SK-N-SH treated with all-trans-retinoic acid at 6 μM for 48 hours (cell line): Measurements from ENCODE around the gene IFNB1.

Experiments used
- ATAC-seq: fragments of 200-7000 bp; cut with Tn5 transposase; 3 replicates; pipeline ENCODE4 v1.9.1; 2020; ENCODE audit warnings: mild to moderate bottlenecking, moderate library complexity
- ARNTL ChIP-seq: fragments of 450-650 bp; formaldehyde crosslinking; IDR thresholded peaks from 2 replicates; pipeline ENCODE4 v1.5.0; 2020; ENCODE audit warnings: low read depth, mild to moderate bottlenecking, moderate library complexity, borderline replicate concordance
- BACH2 ChIP-seq: fragments of 250-450 bp; sonication (Bioruptor Pico); IDR thresholded peaks from 2 replicates; pipeline ENCODE4 v1.9.0; 2021; ENCODE audit warnings: mild to moderate bottlenecking, borderline replicate concordance
- CREB5 ChIP-seq: fragments of 250-450 bp; sonication (Bioruptor Pico); IDR thresholded peaks from 2 replicates; pipeline ENCODE4 v1.5.1; 2020; ENCODE audit warnings: low read depth, mild to moderate bottlenecking, moderate library complexity
- CSDC2 ChIP-seq: fragments of 250-450 bp; sonication (Bioruptor Pico); IDR thresholded peaks from 2 replicates; pipeline ENCODE4 v1.5.0; 2020; ENCODE audit warnings: mild to moderate bottlenecking, moderate library complexity
- ESRRG ChIP-seq: fragments of 250-450 bp; sonication (Bioruptor Pico); IDR thresholded peaks from 2 replicates; pipeline ENCODE4 v1.6.1; 2021; ENCODE audit warnings: mild to moderate bottlenecking
- GLIS3 ChIP-seq: fragments of 250-450 bp; sonication (Bioruptor Pico); IDR thresholded peaks from 2 replicates; pipeline ENCODE4 v1.5.0; 2020; ENCODE audit warnings: mild to moderate bottlenecking, moderate library complexity
- ISL1 ChIP-seq: fragments of 250-450 bp; sonication (Bioruptor Pico); IDR thresholded peaks from 2 replicates; pipeline ENCODE4 v2.1.2; 2022; ENCODE audit warnings: mild to moderate bottlenecking, moderate library complexity
- OSR1 ChIP-seq: fragments of 250-450 bp; sonication (Bioruptor Pico); IDR thresholded peaks from 2 replicates; pipeline ENCODE4 v1.8.0; 2022; ENCODE audit warnings: moderate library complexity, mild to moderate bottlenecking, inconsistent platforms
- PATZ1 ChIP-seq: fragments of 250-450 bp; sonication (Bioruptor Pico); IDR thresholded peaks from 2 replicates; pipeline ENCODE4 v1.8.0; 2020; ENCODE audit warnings: mild to moderate bottlenecking, moderate library complexity, borderline replicate concordance
- PPARA ChIP-seq: fragments of 250-450 bp; sonication (Bioruptor Pico); IDR thresholded peaks from 2 replicates; pipeline ENCODE4 v1.5.0; 2020; ENCODE audit warnings: mild to moderate bottlenecking, borderline replicate concordance
- RARB ChIP-seq: fragments of 250-450 bp; sonication (Bioruptor Pico); IDR thresholded peaks from 2 replicates; pipeline ENCODE4 v1.8.0; 2021; ENCODE audit warnings: mild to moderate bottlenecking, moderate library complexity
- SNAI2 ChIP-seq: fragments of 250-450 bp; sonication (Bioruptor Pico); IDR thresholded peaks from 2 replicates; pipeline ENCODE4 v1.5.0; 2020; ENCODE audit warnings: mild to moderate bottlenecking, moderate library complexity
- TOX ChIP-seq: fragments of 250-450 bp; sonication (Bioruptor Pico); IDR thresholded peaks from 2 replicates; pipeline ENCODE4 v1.8.0; 2021; ENCODE audit warnings: mild to moderate bottlenecking, moderate library complexity, borderline replicate concordance
- TSHZ2 ChIP-seq: fragments of 250-450 bp; sonication (Bioruptor Pico); IDR thresholded peaks from 2 replicates; pipeline ENCODE4 v1.5.0; 2020; ENCODE audit warnings: mild to moderate bottlenecking, moderate library complexity
- ZFP3 ChIP-seq: fragments of 250-450 bp; sonication (Bioruptor Pico); IDR thresholded peaks from 2 replicates; pipeline ENCODE4 v1.5.0; 2020; ENCODE audit warnings: mild to moderate bottlenecking, moderate library complexity
- ZFP30 ChIP-seq: fragments of 450-650 bp; formaldehyde crosslinking; IDR thresholded peaks from 2 replicates; pipeline ENCODE4 v1.5.0; 2022; ENCODE audit warnings: mild to moderate bottlenecking, moderate library complexity
- ZNF565 ChIP-seq: fragments of 450-650 bp; formaldehyde crosslinking; conservative IDR thresholded peaks from 2 replicates; pipeline ENCODE4 v1.5.0; 2020; ENCODE audit warnings: low read depth, mild to moderate bottlenecking, moderate library complexity
- ZNF70 ChIP-seq: fragments of 450-650 bp; formaldehyde crosslinking; IDR thresholded peaks from 2 replicates; pipeline ENCODE4 v1.5.0; 2020; ENCODE audit warnings: mild to moderate bottlenecking, moderate library complexity
- ZNF8 ChIP-seq: fragments of 450-650 bp; formaldehyde crosslinking; IDR thresholded peaks from 2 replicates; pipeline ENCODE4 v1.5.0; 2020; ENCODE audit warnings: mild to moderate bottlenecking, moderate library complexity
- TF ChIP-seq, protein P1 (sequence below): fragments of 250-450 bp; sonication (Bioruptor Pico); IDR thresholded peaks from 2 replicates; pipeline ENCODE4 v1.8.0; 2021; ENCODE audit warnings: low read depth, mild to moderate bottlenecking, moderate library complexity, borderline replicate concordance
- TF ChIP-seq, protein P2 (sequence below): fragments of 250-450 bp; sonication (Bioruptor Pico); IDR thresholded peaks from 2 replicates; pipeline ENCODE4 v1.5.1; 2021; ENCODE audit warnings: mild to moderate bottlenecking, moderate library complexity

The IFNB1 gene

DNA sequence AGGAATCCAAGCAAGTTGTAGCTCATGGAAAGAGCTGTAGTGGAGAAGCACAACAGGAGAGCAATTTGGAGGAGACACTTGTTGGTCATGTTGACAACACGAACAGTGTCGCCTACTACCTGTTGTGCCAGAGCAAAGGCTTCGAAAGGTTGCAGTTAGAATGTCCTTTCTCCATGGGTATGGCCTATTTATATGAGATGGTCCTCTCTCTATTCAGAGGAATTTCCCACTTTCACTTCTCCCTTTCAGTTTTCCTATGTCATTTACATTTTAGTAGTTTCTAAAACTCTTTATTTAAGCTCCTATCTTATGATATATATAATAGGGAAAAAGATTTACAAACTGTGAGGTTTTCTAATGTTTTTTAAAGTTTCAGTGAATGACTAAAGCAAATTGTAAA lies at the start of gene IFNB1:
Gene IFNB1 (minus strand): TSS at position 162 of the 400 bp plus-strand sequence. CDS start 73 bp downstream, at position 89.
- ATAC-seq: no peak
- TF ChIP-seq, protein P1, sequence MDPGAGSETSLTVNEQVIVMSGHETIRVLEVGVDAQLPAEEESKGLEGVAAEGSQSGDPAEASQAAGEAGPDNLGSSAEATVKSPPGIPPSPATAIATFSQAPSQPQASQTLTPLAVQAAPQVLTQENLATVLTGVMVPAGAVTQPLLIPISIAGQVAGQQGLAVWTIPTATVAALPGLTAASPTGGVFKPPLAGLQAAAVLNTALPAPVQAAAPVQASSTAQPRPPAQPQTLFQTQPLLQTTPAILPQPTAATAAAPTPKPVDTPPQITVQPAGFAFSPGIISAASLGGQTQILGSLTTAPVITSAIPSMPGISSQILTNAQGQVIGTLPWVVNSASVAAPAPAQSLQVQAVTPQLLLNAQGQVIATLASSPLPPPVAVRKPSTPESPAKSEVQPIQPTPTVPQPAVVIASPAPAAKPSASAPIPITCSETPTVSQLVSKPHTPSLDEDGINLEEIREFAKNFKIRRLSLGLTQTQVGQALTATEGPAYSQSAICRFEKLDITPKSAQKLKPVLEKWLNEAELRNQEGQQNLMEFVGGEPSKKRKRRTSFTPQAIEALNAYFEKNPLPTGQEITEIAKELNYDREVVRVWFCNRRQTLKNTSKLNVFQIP (CRISPR knock-in tag): no peak
- no peak for TF ChIP-seq ZFP3 (CRISPR knock-in tag)
- TF ChIP-seq ZFP30 (CRISPR knock-in tag): no peak
- no peak for TF ChIP-seq ZNF8 (CRISPR knock-in tag)
- TF ChIP-seq RARB (CRISPR knock-in tag): no peak
- TF ChIP-seq TOX (CRISPR knock-in tag): no peak
- TF ChIP-seq PPARA (CRISPR knock-in tag): no peak
- no peak for TF ChIP-seq CSDC2 (CRISPR knock-in tag)
- no peak for TF ChIP-seq GLIS3 (CRISPR knock-in tag)
- TF ChIP-seq, protein P2, sequence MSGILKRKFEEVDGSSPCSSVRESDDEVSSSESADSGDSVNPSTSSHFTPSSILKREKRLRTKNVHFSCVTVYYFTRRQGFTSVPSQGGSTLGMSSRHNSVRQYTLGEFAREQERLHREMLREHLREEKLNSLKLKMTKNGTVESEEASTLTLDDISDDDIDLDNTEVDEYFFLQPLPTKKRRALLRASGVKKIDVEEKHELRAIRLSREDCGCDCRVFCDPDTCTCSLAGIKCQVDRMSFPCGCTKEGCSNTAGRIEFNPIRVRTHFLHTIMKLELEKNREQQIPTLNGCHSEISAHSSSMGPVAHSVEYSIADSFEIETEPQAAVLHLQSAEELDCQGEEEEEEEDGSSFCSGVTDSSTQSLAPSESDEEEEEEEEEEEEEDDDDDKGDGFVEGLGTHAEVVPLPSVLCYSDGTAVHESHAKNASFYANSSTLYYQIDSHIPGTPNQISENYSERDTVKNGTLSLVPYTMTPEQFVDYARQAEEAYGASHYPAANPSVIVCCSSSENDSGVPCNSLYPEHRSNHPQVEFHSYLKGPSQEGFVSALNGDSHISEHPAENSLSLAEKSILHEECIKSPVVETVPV (CRISPR knock-in tag): no peak
- no peak for TF ChIP-seq BACH2 (CRISPR knock-in tag)
- TF ChIP-seq PATZ1 (CRISPR knock-in tag): no peak
- no peak for TF ChIP-seq SNAI2 (CRISPR knock-in tag)
- TF ChIP-seq ISL1 (CRISPR knock-in tag): no peak
- no peak for TF ChIP-seq TSHZ2 (CRISPR knock-in tag)
- no peak for TF ChIP-seq ESRRG (CRISPR knock-in tag)
- TF ChIP-seq ARNTL (CRISPR knock-in tag): no peak
- TF ChIP-seq CREB5 (CRISPR knock-in tag): no peak

DNA sequence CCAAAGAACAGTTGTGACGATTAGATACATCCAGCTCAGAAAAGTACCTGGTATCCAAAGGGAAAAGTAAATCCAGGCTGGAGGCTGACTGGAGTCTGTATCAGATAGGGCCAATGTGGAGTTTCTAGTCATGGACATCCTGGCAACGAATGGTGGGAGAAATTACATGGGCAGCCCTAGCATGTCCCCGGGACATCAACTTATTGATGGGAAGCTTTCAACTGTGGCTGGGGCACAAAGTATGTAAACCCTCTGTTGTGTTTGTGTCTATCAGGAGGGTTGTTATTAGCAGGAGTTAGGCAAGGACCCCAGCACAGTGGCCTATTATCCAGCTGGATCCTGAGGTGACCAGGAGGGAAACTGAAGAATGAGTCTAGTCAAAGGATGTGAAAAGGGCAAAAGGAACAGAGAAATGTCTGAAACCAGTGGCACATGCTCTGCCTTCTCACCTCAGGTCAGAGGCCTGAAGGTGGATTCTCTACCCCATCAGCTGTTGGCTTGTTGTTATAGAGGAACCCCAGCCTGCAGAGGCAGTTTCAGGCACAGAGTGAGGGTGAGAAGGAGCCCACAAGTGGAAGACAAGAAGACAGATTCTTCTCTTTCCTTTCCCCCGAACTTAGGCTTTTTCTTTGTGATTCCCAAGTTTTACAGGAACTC lies 44.0 kb upstream of the IFNB1 start:
- no peak for ATAC-seq
- TF ChIP-seq ZNF565 (CRISPR knock-in tag) (no peak), ISL1 (CRISPR knock-in tag) (no peak), RARB (CRISPR knock-in tag) (no peak), PPARA (CRISPR knock-in tag) (no peak), PATZ1 (CRISPR knock-in tag) (no peak), SNAI2 (CRISPR knock-in tag) (no peak), ESRRG (CRISPR knock-in tag) (no peak), TSHZ2 (CRISPR knock-in tag) (no peak), BACH2 (CRISPR knock-in tag) (no peak), TOX (CRISPR knock-in tag) (no peak), ZFP30 (CRISPR knock-in tag) (no peak), GLIS3 (CRISPR knock-in tag) (no peak), ZNF70 (CRISPR knock-in tag) (no peak), OSR1 (CRISPR knock-in tag) (no peak)
- TF ChIP-seq, protein P2 (CRISPR knock-in tag): no peak
